ENCODE measurements around the gene SLC38A4. TPM values are rescaled to one million over a fixed set of nuclear protein-coding genes. Genes with fewer than 3 reads are reported as not detected.

The SLC38A4 gene
- total and polyA plus RNA-seq, 2 of the 8 experiments (the other 6 are each of a cell fraction or from before 2014, with no cell fraction given): 6.7 to 15.4 TPM

DNA sequence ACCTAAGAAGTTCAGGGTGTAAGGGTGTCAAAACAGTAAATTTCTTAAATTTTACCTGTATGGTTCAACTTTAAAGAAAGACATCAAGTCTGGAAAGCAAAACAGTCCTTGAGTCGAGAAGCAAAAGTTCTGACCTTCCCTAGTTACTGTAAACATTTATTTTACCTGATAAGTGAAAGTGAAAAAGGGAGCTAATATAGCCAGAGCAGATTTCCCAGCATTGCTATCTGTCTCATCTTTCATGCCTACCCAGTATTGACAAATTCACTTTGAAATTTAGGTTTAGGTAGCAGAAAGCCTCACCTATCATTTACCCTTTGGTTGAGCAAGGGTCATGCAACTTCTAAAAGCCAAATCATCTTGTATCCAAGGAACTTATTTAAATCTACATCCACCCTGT lies 24.5 kb downstream of the SLC38A4 start (continued):
- TF ChIP-seq, protein P1, sequence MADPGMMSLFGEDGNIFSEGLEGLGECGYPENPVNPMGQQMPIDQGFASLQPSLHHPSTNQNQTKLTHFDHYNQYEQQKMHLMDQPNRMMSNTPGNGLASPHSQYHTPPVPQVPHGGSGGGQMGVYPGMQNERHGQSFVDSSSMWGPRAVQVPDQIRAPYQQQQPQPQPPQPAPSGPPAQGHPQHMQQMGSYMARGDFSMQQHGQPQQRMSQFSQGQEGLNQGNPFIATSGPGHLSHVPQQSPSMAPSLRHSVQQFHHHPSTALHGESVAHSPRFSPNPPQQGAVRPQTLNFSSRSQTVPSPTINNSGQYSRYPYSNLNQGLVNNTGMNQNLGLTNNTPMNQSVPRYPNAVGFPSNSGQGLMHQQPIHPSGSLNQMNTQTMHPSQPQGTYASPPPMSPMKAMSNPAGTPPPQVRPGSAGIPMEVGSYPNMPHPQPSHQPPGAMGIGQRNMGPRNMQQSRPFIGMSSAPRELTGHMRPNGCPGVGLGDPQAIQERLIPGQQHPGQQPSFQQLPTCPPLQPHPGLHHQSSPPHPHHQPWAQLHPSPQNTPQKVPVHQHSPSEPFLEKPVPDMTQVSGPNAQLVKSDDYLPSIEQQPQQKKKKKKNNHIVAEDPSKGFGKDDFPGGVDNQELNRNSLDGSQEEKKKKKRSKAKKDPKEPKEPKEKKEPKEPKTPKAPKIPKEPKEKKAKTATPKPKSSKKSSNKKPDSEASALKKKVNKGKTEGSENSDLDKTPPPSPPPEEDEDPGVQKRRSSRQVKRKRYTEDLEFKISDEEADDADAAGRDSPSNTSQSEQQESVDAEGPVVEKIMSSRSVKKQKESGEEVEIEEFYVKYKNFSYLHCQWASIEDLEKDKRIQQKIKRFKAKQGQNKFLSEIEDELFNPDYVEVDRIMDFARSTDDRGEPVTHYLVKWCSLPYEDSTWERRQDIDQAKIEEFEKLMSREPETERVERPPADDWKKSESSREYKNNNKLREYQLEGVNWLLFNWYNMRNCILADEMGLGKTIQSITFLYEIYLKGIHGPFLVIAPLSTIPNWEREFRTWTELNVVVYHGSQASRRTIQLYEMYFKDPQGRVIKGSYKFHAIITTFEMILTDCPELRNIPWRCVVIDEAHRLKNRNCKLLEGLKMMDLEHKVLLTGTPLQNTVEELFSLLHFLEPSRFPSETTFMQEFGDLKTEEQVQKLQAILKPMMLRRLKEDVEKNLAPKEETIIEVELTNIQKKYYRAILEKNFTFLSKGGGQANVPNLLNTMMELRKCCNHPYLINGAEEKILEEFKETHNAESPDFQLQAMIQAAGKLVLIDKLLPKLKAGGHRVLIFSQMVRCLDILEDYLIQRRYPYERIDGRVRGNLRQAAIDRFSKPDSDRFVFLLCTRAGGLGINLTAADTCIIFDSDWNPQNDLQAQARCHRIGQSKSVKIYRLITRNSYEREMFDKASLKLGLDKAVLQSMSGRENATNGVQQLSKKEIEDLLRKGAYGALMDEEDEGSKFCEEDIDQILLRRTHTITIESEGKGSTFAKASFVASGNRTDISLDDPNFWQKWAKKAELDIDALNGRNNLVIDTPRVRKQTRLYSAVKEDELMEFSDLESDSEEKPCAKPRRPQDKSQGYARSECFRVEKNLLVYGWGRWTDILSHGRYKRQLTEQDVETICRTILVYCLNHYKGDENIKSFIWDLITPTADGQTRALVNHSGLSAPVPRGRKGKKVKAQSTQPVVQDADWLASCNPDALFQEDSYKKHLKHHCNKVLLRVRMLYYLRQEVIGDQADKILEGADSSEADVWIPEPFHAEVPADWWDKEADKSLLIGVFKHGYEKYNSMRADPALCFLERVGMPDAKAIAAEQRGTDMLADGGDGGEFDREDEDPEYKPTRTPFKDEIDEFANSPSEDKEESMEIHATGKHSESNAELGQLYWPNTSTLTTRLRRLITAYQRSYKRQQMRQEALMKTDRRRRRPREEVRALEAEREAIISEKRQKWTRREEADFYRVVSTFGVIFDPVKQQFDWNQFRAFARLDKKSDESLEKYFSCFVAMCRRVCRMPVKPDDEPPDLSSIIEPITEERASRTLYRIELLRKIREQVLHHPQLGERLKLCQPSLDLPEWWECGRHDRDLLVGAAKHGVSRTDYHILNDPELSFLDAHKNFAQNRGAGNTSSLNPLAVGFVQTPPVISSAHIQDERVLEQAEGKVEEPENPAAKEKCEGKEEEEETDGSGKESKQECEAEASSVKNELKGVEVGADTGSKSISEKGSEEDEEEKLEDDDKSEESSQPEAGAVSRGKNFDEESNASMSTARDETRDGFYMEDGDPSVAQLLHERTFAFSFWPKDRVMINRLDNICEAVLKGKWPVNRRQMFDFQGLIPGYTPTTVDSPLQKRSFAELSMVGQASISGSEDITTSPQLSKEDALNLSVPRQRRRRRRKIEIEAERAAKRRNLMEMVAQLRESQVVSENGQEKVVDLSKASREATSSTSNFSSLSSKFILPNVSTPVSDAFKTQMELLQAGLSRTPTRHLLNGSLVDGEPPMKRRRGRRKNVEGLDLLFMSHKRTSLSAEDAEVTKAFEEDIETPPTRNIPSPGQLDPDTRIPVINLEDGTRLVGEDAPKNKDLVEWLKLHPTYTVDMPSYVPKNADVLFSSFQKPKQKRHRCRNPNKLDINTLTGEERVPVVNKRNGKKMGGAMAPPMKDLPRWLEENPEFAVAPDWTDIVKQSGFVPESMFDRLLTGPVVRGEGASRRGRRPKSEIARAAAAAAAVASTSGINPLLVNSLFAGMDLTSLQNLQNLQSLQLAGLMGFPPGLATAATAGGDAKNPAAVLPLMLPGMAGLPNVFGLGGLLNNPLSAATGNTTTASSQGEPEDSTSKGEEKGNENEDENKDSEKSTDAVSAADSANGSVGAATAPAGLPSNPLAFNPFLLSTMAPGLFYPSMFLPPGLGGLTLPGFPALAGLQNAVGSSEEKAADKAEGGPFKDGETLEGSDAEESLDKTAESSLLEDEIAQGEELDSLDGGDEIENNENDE (IDR thresholded peaks at IDR 0.05; ENCODE audit: insufficient replicate concordance, low read length): no peak
- TF ChIP-seq SUZ12 (IDR thresholded peaks at IDR 0.05; ENCODE audit: low read length) (no peak), SP2 (IDR thresholded peaks at IDR 0.05; ENCODE audit: low read length) (no peak), EGR1 (IDR thresholded peaks at IDR 0.05; ENCODE audit: borderline replicate concordance, low read depth, low read length) (no peak), JUND (IDR thresholded peaks at IDR 0.05; ENCODE audit: low read length) (no peak)
